AG20443 (cell line): Measurements from ENCODE around the gene RAB3D.
"Not testable (repeated sequence)": the region's sequence is repeated elsewhere in the genome, so short reads cannot be mapped to it uniquely, and the experiment has no call there.

Source experiments
- DNase-seq: peaks from one replicate; pipeline ENCODE4 v3.0.0; 2012; ENCODE audit warnings: low spot score, mixed read lengths

The RAB3D gene

DNA sequence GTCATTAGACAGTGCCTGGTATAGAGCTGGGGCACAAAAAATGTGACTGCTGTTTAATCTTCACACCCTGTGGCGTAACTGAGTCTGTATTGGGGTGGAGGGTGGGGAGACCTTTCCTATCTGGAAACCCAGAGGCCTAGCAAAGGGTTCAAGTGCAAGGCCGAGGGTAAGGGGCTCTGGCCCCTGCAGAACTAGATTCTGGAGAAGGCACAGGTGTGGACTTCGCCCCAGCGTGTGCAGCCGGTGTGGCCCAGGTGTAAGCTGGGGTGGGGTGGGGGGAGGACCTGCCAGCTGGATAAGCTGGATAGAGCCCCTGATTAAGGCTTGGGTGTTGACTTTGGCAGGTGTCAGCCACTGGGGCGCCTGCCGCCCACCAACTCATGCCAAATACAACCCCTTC lies 1.3 kb downstream of the RAB3D start:
- no peak for DNase-seq

DNA sequence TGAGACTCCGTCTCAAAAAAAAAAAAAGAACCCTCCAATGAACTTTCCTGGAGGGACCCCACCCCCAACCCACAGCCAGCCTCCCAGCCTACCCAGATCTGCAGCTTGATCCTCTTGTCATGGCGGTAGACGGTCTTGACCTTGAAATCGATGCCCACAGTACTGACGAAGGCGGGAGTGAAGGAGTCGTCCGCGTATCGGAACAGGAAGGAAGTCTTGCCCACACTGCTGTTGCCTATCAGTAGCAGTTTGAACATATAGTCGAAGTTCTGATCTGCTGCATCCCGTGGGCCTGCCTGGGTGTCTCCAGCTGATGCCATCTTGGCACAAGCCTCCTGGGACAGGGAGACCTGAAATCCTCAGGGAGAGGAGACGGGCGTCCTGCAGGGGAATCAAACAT lies 2.4 kb downstream of the RAB3D start:
- DNase-seq = no peak

GRCh38 chr19:11335449-11336146 lies 3.9 kb downstream of the RAB3D start:
- no peak for DNase-seq

- DNase-seq = not testable (repeated sequence)
These were observed 5.6 kb downstream of the RAB3D start for GRCh38 chr19:11333838-11334237.

GRCh38 chr19:11332822-11333221 lies 6.6 kb downstream of the RAB3D start:
- no peak for DNase-seq

DNA sequence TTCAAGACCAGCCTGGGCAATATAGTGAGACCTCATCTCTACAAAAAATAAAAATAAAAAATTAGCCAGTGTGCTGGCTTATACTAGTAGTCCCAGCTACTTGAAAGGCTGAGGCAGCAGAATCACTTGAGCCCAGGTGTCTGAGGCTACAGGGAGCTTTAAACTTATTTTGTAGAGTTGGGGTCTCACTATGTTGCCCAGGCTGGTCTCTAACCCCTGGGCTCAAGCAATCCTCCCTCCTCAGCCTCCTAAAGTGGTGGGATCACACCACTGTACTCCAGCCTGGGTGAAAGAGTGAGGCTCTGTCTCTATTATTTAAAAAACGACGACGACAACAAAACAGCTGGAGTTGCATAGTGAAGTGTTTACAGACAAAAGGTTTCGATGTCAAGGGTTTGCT lies 8.0 kb downstream of the RAB3D start:
- no peak for DNase-seq

- no peak for DNase-seq
These were observed 9.3 kb downstream of the RAB3D start for GRCh38 chr19:11330127-11330526.

GRCh38 chr19:11325544-11325943 lies 13.9 kb downstream of the RAB3D start:
- no peak for DNase-seq

GRCh38 chr19:11324748-11325389 lies 14.6 kb downstream of the RAB3D start:
- no peak for DNase-seq

- DNase-seq = peak; percentile 94
These were observed 15.3 kb downstream of the RAB3D start for GRCh38 chr19:11324079-11324661.

DNA sequence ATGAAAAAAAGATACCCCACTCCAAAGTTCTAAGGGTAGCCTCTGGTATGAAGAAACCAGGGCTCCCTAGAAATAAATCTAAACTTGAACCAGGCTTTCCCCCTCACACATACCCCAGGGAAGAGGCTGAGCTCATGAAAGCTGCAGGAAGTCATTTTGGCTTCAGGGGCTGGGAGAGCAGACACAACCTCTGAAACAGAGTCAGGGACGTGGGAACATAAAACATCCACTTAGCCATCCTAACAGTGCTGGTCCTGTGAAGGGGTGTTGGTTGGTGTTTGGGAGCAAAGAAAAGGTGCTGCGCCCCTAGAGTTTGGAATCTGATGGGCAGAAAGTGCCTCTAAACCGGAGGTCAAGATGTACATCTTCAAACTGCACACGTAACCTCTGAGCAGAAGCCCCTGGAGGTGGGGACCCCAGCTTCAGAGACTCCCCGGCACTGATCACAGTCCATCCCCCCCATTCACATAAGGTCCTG lies 15.8 kb downstream of the RAB3D start:
- no peak for DNase-seq

DNA sequence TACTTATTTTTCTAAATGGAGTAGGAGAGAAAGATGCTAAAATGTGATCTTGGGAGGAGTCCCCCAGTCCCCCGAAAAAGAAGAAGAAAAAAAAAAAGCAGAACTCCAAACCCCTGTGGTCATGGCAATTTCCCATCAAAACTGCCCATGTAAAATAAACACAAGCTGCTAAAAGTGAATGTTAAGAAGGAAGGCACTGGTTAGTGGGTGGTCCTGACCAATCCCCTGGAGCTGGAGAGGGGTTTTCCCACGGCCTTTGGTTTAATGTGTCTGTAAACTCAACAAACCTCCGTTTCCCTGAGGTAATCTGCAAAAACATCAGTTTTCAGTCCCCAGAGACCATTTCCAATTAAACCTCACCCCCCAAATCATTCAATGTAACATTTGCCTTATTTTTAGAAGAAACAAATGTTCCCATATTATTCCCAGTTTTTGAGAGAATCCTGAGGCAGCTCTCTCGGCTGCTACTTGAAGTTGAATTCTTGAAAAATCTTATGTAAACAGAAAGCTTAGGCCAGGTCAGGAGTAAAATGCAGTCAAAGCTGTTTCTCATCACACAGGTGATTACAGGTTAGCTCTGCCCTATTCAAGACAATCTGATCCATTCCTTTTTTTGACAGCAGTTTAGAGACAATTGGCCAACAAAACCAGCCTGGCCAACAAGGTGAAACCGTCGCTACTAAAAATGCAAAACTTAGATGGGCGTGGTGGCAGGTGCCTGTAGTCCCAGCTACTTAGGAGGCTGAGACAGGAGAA lies 17.0 kb downstream of the RAB3D start:
- DNase-seq = no peak

DNA sequence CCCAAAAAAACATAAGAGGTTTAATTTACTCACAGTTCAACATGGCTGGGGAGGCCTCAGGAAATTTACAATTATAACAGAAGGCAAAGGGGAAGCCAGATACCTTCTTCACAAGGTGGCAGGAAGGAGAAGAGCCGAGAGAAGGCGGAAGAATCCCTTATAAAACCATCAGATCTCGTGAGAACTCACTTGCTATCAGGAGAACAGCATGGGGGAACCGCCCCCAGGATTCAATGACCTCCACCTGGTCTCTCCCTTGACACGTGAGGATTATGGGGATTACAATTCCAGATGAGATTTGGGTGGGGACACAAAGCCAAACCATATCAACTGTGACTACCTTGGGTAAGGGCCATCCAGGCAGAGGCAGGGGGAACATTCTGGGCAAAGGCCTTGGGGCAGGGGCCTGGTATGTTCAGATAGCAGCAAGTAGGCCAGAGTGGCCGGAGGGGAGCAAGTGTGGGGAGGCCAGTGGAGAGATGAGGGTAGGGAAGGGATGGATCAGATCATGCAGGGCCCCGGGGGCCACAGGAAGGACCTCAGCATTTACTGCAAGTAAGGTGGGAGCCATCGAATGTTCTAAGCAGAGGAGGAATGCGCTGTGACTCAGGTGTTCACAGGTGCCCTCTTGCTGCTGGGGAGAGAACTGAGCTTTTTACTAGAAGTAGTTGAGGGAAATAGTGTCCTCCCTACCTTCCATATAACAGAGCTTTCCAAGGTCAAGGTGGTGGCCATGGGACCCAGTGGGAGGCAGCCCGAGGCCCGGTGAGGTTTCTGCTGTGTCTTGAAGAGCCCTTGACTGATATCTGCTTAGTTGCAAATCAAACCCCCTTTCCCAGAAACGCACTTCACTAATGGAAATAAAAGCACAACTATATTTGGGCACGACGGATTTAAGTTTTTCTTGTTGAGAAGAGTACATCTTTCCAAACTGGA lies 18.0 kb downstream of the RAB3D start:
- DNase-seq = no peak

DNA sequence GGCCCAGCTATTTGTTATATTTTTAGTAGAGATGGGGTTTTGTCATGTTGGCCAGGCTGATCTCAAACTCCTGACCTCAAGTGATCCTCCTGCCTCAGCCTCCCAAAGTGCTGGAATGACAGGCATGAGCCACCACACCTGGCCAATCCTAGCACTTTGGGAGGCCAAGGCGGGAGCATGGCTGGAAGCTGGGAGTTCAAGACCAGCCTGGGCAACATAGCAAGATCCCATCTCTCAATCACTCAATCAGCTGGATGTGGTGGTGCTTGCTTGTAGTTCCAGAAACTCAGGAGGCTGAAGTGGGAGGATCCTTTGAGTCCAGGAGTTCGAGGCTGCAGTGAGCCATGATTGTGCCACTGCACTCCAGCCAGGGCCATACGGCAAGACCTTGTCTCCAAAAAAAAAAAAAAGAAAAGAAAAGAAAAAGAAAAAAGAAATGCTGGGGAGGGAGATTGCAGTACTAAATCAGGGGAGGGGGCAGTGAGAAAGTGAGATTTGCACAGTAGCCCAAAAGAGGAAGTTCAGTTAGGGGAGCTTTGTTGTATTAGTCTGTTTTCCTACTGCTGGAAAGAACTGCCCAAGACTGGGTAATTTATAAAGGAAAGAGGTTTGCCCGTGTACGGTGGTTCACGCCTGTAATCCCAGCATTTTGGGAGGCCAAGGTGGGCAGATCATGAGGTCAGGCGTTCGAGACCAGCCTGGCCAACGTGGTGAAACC lies 19.0 kb downstream of the RAB3D start:
- not testable (repeated sequence) for DNase-seq

DNA sequence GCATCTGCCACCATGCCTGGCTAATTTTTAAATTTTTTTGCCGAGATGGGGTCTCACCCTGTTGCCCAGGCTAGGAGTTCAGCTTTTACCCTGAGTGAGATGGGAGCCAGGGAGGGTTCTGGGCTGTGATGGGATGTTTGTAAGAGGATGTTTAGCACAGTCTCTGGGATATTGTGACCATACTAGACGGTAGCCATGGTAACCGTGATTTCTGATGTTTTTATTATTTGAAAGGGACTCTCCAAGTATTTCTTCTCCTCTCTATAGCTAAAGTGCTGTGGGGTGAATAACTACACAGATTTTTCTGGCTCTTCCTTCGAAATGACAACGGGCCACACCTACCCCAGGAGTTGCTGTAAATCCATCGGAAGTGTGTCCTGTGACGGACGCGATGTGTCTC lies 33.1 kb downstream of the RAB3D start:
- no peak for DNase-seq

GRCh38 chr19:11304936-11305335 lies 34.5 kb downstream of the RAB3D start:
- no peak for DNase-seq

DNA sequence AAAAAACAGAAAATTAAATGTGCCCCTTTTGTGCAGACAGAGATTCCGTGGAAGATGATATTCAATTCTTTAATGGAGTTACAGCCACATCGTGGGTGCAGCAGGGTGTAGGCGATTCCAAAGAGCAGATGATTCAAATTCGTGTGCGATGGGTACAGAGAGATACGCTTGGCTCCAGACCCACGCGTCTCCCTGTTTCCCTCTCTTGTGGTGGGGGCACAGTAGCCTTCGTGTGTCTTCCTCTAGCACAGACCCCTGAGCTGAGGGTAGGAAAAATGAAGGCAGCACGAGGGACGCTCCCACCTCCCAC lies 38.7 kb downstream of the RAB3D start:
- no peak for DNase-seq

GRCh38 chr19:11299946-11300810 lies 39.3 kb downstream of the RAB3D start:
- DNase-seq = no peak

- DNase-seq = no peak
These were observed 43.2 kb downstream of the RAB3D start for GRCh38 chr19:11296264-11296663.

DNA sequence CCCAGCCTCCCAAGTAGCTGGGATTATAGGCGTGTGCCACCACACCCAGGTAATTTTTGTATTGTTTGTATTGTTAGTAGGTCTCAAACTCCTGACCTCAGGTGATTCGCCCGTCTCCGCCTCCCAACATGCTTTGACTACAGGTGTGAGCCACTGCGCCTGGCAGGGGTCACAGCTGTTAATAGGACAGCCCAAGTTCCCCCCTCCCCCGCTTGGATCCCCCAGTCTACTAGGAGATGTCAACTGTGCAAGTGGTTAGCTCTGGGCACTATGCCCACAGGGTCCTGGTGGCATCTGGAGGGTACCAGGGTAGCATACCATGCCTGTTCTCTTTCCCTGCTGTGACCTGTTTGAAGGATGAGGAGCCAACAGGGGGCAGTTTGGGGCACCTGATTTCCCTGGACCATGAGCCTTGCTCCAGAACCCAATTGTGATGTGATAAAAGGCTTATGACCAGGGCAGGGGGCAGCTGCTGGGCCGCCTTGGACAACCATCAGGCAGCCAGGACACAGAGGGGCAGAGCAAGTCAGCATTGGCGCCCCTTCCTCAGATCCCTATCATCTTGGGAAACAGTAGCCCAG lies 43.7 kb downstream of the RAB3D start, which contains the start of gene TSPAN16:
Gene TSPAN16, plus strand, starts transcription at position 496 of the 581 bp plus-strand sequence. CDS start 138 bp downstream, outside the sequence.
- no peak for DNase-seq
